ENCODE data around the gene UNK. TPM values are rescaled to one million over a fixed set of nuclear protein-coding genes. Genes with fewer than 3 reads are reported as not detected.

Gene UNK
- total and polyA plus RNA-seq, 9 of the 15 experiments (the other 6 are each of a cell fraction or from before 2014, with no cell fraction given): 12.8 to 38.6 (median 24.8) TPM

GRCh38 chr17:75843577-75844529, 59.2 kb downstream of the UNK start, which contains the start of gene UNC13D (continued):
- TF ChIP-seq CREB3 (tag; conservative IDR thresholded peaks at IDR 0.05; ENCODE audit: low read depth) (no peak; the same call in none of the 2 replicates), SRSF1 (IDR thresholded peaks at IDR 0.05; ENCODE audit: low read depth, low read length) (no peak), SOX6 (IDR thresholded peaks at IDR 0.05) (no peak), CHCHD3 (CRISPR knock-in tag; IDR thresholded peaks at IDR 0.05) (no peak), RBM34 (IDR thresholded peaks at IDR 0.05; ENCODE audit: borderline replicate concordance, insufficient read depth, low read length) (no peak), ZNF239 (CRISPR knock-in tag; IDR thresholded peaks at IDR 0.05) (no peak), ETS2 (tag; IDR thresholded peaks at IDR 0.05; ENCODE audit: borderline replicate concordance, poor library complexity, severe bottlenecking) (no peak), ZNF589 (CRISPR knock-in tag; IDR thresholded peaks at IDR 0.05; ENCODE audit: low read depth) (peak; percentile 72; the same call in 1 of the 2 replicates), CXXC5 (CRISPR knock-in tag; IDR thresholded peaks at IDR 0.05) (peak; percentile 92), ZNF12 (CRISPR knock-in tag; IDR thresholded peaks at IDR 0.05) (no peak), ZNF197 (CRISPR knock-in tag; IDR thresholded peaks at IDR 0.05; ENCODE audit: low read depth) (peak; percentile 69), C11orf30 (IDR thresholded peaks at IDR 0.05; ENCODE audit: low read depth) (no peak), PML (IDR thresholded peaks at IDR 0.05; ENCODE audit: low read length) (peak; percentile 30; the same call in 1 of the 2 replicates), SPI1 (IDR thresholded peaks at IDR 0.05; ENCODE audit: borderline replicate concordance, low read depth, low read length) (peak; percentile 80; the same call in 1 of the 2 replicates), KDM1A (IDR thresholded peaks at IDR 0.05) (peak in 1 of 2 experiments; percentile 24; a peak in 1 of 4 replicates), MYNN (IDR thresholded peaks at IDR 0.05) (no peak; the same call in 1 of the 2 replicates), MYNN (CRISPR knock-in tag; IDR thresholded peaks at IDR 0.05) (no peak), SETDB1 (IDR thresholded peaks at IDR 0.05; ENCODE audit: low read length) (no peak)
- TF ChIP-seq, protein P1, sequence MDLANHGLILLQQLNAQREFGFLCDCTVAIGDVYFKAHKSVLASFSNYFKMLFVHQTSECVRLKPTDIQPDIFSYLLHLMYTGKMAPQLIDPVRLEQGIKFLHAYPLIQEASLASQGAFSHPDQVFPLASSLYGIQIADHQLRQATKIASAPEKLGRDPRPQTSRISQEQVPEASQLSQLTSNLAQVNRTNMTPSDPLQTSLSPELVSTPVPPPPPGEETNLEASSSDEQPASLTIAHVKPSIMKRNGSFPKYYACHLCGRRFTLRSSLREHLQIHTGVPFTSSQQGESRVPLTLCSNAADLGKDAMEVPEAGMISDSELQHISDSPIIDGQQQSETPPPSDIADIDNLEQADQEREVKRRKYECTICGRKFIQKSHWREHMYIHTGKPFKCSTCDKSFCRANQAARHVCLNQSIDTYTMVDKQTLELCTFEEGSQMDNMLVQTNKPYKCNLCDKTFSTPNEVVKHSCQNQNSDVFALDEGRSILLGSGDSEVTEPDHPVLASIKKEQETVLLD (IDR thresholded peaks at IDR 0.05): 0 out of 2 replicates have a peak, but pooled peaks have one; percentile 41
- TF ChIP-seq, protein P2, sequence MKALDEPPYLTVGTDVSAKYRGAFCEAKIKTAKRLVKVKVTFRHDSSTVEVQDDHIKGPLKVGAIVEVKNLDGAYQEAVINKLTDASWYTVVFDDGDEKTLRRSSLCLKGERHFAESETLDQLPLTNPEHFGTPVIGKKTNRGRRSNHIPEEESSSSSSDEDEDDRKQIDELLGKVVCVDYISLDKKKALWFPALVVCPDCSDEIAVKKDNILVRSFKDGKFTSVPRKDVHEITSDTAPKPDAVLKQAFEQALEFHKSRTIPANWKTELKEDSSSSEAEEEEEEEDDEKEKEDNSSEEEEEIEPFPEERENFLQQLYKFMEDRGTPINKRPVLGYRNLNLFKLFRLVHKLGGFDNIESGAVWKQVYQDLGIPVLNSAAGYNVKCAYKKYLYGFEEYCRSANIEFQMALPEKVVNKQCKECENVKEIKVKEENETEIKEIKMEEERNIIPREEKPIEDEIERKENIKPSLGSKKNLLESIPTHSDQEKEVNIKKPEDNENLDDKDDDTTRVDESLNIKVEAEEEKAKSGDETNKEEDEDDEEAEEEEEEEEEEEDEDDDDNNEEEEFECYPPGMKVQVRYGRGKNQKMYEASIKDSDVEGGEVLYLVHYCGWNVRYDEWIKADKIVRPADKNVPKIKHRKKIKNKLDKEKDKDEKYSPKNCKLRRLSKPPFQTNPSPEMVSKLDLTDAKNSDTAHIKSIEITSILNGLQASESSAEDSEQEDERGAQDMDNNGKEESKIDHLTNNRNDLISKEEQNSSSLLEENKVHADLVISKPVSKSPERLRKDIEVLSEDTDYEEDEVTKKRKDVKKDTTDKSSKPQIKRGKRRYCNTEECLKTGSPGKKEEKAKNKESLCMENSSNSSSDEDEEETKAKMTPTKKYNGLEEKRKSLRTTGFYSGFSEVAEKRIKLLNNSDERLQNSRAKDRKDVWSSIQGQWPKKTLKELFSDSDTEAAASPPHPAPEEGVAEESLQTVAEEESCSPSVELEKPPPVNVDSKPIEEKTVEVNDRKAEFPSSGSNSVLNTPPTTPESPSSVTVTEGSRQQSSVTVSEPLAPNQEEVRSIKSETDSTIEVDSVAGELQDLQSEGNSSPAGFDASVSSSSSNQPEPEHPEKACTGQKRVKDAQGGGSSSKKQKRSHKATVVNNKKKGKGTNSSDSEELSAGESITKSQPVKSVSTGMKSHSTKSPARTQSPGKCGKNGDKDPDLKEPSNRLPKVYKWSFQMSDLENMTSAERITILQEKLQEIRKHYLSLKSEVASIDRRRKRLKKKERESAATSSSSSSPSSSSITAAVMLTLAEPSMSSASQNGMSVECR (CRISPR knock-in tag; IDR thresholded peaks at IDR 0.05): 0 out of 2 replicates have a peak, but pooled peaks have one; percentile 30
- TF ChIP-seq, protein P3, sequence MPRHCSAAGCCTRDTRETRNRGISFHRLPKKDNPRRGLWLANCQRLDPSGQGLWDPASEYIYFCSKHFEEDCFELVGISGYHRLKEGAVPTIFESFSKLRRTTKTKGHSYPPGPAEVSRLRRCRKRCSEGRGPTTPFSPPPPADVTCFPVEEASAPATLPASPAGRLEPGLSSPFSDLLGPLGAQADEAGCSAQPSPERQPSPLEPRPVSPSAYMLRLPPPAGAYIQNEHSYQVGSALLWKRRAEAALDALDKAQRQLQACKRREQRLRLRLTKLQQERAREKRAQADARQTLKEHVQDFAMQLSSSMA (CRISPR knock-in tag; IDR thresholded peaks at IDR 0.05): no peak
